Fibroblast of skin of scalp (primary cell): Measurements from ENCODE around the gene NKD1.

Source experiments
- DNase-seq: peaks from one replicate; pipeline ENCODE4 v3.0.0-alpha.2; 2013

NKD1 gene

GRCh38 chr16:50538411-50539052, 9.7 kb upstream of the NKD1 start:
- DNase-seq: no peak

GRCh38 chr16:50539053-50539695, 9.0 kb upstream of the NKD1 start:
- DNase-seq: no peak

- DNase-seq: no peak
Observed at GRCh38 chr16:50539822-50540710, 8.1 kb upstream of the NKD1 start.

GRCh38 chr16:50540711-50541007, 7.5 kb upstream of the NKD1 start:
- no peak for DNase-seq

DNA sequence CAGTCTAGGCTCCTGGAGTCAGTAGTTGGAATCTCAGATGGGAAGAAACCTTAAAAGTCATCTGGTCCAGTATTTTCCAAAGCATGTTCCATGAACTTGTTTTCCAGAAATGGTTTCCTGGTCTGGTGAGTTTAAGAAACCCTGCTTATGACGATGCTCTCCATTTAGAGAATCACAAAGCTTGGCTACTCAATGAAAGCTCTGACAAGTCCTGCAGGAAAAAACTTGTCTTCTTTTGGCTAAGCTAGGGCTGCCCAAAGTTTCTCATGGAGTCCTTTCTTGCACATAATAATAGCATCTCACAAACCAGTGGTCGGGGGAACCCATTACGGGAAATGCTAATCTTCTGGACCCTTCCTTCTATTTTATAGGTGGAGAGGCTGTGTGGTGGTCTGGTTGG, 5.5 kb upstream of the NKD1 start:
- DNase-seq: no peak

GRCh38 chr16:50546125-50546524, 2.1 kb upstream of the NKD1 start:
- no peak for DNase-seq

- peak; percentile 4 for DNase-seq
Observed at GRCh38 chr16:50547340-50548124, 664 bp upstream of the NKD1 start.

- no peak for DNase-seq
Observed at GRCh38 chr16:50548909-50549560, 839 bp downstream of the NKD1 start.

- DNase-seq: no peak
Observed at GRCh38 chr16:50549561-50549915, 1.3 kb downstream of the NKD1 start.

GRCh38 chr16:50550035-50550434, 1.8 kb downstream of the NKD1 start:
- DNase-seq: no peak

DNA sequence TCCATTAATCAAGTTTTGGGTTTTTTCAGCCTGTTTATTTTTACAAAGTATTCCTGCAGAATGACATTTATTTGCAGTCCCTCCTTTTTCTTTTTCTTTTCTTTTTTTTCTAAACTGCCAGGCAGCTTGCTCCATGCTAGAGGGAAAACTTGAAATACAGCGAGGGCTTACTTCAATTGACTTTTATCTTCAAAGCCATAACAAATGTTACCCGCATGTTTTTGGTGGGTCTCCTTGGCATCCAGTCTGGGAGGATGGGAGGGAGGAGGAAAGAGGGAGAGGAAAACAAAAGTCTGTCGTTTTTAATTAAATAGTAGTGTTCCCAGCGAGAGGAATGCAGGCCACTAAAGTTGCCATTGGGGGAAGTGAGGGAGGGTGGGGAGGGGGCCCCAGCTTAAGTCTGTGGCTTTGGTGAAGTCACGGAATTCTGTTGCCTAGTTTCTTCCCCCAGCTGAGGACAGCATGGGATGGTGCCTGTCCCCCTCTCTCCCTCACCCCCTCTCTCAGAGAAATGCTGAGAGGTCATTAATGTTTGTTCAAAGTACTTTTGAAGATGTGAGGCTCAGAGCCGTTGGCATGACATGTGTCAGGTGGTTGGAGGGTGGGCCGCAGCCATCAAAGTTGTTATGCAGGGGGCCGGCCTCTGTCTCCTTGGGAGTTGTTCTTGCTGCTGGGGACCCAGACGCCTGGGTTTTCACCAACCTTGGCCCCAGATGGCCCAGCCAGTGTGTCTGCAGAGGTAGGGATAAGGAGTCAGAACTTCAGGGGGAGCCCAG, 2.9 kb downstream of the NKD1 start:
- peak; percentile 10 for DNase-seq

GRCh38 chr16:50552476-50553101, 4.4 kb downstream of the NKD1 start:
- DNase-seq: no peak

DNA sequence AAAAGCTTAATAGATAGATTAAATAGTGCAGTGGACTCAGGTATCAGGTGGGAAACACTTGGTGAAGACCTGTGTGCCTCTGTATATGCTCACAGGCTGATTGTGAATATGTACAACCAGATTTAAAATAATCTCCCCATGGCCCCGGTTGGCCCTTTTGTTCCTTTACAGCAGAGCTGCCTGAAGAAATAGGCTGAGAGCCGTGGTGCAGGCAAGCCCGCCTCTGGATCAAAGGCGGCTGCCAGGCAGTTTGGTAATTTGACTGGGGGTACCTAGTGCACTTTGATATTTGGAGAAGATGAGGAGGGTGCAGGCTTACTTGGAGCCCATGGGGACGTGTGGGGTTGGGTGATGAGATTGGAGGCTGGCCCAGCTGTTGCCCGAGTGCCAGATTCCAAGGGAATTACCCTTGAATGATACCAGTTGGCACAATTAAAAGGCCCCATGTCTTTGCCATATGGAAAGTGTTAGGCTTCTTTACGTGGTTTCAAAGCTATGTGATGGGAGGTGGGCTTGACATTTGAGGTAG, 5.0 kb downstream of the NKD1 start:
- no peak for DNase-seq

GRCh38 chr16:50553731-50554360, 5.7 kb downstream of the NKD1 start:
- DNase-seq: no peak

DNA sequence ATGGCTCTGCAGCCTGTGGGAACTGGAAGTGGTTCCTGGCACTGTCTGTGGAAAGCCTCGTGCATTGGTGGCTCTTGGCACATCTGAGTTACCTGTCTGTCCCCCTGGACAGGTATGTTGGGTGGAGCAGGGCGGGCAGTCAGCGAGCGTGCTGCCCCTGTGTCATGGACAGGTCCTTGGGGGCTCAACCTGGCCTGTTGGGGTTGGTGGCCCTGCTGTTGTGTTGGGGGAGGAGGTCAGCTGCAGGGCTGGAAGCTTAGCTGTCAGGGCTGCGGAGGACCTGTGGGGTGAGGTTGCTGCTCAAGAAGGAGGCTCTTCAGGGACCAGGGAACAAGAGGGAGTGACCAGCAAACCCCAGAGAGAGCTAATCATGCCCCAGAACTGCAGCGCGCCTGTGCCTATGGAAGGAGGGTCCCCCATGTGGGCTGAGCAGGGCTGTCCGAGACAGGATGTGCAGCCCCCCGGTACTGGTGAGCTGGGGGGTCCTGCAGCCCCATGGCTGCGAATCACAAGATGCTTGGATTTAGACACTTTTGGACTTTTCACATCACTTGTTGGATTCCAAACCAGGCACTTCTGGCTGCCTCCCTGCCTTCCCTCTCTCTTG, 7.2 kb downstream of the NKD1 start:
- DNase-seq: no peak

DNA sequence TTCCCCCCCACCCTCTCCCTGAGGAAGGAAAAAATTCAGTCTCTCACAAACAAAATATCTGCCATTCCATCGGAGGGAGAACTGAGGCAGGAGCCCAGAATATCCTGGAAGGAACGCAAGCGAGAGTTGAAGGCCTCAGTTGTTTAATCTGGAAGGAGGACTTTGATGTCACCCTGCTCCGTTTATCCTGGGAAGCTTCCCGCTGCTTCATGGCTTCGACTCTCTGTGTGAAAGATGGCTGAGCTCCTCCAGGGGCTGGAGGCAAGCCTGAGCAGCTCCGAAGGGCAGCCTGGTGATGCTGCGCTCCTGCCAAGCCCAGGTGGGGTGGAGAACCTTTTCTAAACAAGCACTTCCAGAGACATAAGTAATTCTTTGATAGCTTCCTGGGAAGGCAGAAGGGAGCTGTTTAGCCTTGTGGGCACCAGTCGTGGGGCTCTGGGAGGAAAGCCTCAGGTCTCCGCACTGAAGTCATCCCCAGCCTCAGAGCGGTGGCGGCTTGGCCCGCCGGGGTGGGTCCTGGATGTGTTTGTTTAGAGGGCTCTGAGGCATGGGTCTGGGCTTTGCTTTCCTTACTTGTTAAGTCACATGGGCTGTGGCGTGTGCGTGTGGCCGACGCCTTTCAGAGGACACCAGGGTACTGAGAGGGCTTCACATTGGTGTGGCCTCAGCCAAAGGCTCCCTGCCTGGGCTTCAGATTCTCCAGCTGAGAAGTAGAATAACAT, 7.9 kb downstream of the NKD1 start:
- DNase-seq: no peak

DNA sequence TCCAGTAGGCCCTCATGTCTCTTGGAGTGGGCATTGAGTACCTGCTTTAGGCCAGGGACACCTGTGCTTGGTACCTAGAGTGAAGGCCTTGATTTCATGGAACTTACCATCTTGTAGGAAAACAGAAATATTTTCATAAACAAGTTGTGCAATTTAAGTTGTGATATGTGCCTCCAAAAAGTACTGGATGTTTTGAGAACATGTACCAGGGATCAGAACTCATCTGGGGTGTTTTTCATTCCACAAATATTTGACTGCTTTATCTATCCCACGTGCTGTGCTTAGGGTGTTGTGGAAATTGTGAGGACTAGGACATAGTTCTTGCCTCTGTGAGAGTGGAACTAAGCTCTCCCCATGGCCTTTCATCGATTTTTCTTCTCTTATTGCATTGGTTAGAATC, 8.8 kb downstream of the NKD1 start:
- peak; percentile 7 for DNase-seq

GRCh38 chr16:50558913-50559312, 10.7 kb downstream of the NKD1 start:
- no peak for DNase-seq

DNA sequence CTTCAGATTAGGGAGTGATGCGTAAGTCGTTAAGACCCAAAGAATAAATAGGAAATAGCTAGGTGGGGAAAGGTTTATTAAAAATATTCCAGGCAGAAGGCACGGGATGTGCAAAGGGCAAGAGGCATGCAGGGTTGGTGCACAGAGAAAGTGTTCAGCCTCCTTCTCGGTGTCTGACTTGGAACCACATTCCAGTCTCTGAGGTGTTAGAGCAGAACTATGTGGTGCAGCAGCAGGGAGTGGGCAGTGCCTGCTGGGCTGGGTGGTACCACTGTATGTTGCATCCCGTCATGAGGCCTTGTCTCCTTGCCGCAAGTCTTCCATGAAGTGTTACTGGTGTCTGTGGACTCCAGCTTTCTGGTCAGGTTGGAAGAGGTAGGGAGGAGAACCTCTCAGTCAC, 11.1 kb downstream of the NKD1 start:
- DNase-seq: no peak
